HCT116 (cell line): ENCODE measurements around the gene BST1. TPM values are rescaled to one million over a fixed set of nuclear protein-coding genes. Genes with fewer than 3 reads are reported as not detected.

Source experiments
- ATAC-seq: fragments of 200-7000 bp; cut with Tn5 transposase; 2 replicates; pipeline ENCODE4 v1.9.1; 2020; ENCODE audit warnings: mild to moderate bottlenecking, moderate library complexity
- BruUV-seq: library from RNA; stranded (reverse); fragments of 400-500 nt; replicated peaks from 2 replicates; lab custom pipeline; 2021; lab: Mats Ljungman, UMichigan
- CTCF ChIA-PET: fragments of 300-600 bp; sonication (Branson Sonifier 250); formaldehyde crosslinking; loops from one replicate; lab custom pipeline; 2021; ENCODE audit warnings: antibody characterized with exemption; lab: Charles Lee
- POLR2A ChIA-PET: fragments of 300-600, 350-600 bp; sonication (Branson Sonifier 250); formaldehyde crosslinking; loops from one replicate; lab custom pipeline; 2021; ENCODE audit warnings: antibody characterized with exemption; lab: Charles Lee
- RAD21 ChIA-PET, 2 experiments: fragments of 300-600 bp; sonication (Branson Sonifier 250); formaldehyde crosslinking; loops; one replicate each; lab custom pipeline; 2023; ENCODE audit warnings: low total read pairs in 2 of 2; ENCODE audit not compliant: uncharacterized antibody in 2 of 2, unreplicated experiment in 2 of 2, low non-redundant PET in 1 of 2; lab: Charles Lee
- DNase-seq: peaks from one replicate; pipeline ENCODE4 v3.0.0-alpha.2; 2010; ENCODE audit warnings: low read depth, low spot score
- H2AFZ ChIP-seq: fragments of 200-600 bp; shearing (Covaris generic), sonication (generic); 2 replicates; pipeline ENCODE4 v1.6.1; 2017; ENCODE audit warnings: low read depth, mixed run types, mixed read lengths, antibody characterized with exemption, low read length; ENCODE audit not compliant: poor library complexity, severe bottlenecking
- H3K27ac ChIP-seq: 2 replicates; pipeline ENCODE4 v1.5.1; 2012; ENCODE audit warnings: low read depth, low read length
- H3K27me3 ChIP-seq: fragments of 200-600 bp; sonication (generic); 2 replicates; pipeline ENCODE4 v1.6.1; 2016; ENCODE audit warnings: mixed run types, low read length, mixed read lengths; ENCODE audit not compliant: insufficient read depth
- H3K36me3 ChIP-seq, 2 experiments: fragments of 200-500 bp in 1 of 2; fragments of 200-600 bp in 1 of 2; sonication (Bioruptor generic) in 1 of 2; sonication (generic) in 1 of 2; 2 replicates each; pipeline versions ENCODE4 v1.5.1 to v1.6.1; 2014 to 2016; ENCODE audit warnings: low read length in 2 of 2, inconsistent platforms in 1 of 2, mixed read lengths in 1 of 2, mixed run types in 1 of 2; ENCODE audit not compliant: insufficient read depth in 2 of 2, control insufficient read depth in 1 of 2
- H3K4me1 ChIP-seq, 2 experiments: fragments of 200-600 bp in 1 of 2; sonication (generic) in 1 of 2; 2 replicates each; pipeline versions ENCODE4 v1.5.1 to v1.6.1; 2012 to 2017; ENCODE audit warnings: low read length in 2 of 2, inconsistent platforms in 1 of 2, mild to moderate bottlenecking in 1 of 2, mixed read lengths in 1 of 2, mixed run types in 1 of 2, moderate library complexity in 1 of 2; ENCODE audit not compliant: insufficient read depth in 2 of 2, control insufficient read depth in 1 of 2
- H3K4me2 ChIP-seq: fragments of 200-600 bp; sonication (generic); 2 replicates; pipeline ENCODE4 v1.6.1; 2017; ENCODE audit warnings: mixed run types, low read length, mixed read lengths
- H3K4me3 ChIP-seq, 2 experiments: fragments of 200-600 bp in 1 of 2; sonication (generic) in 1 of 2; replicated peaks in 1 of 2; 2 replicates each; pipeline ENCODE4 v1.5.1; 2011 to 2016; ENCODE audit warnings: low read length in 2 of 2, control low read depth in 1 of 2, low read depth in 1 of 2, mild to moderate bottlenecking in 1 of 2, mixed read lengths in 1 of 2, mixed run types in 1 of 2
- H3K79me2 ChIP-seq: fragments of 200-600 bp; sonication (generic); 2 replicates; pipeline ENCODE4 v1.6.1; 2017; ENCODE audit warnings: mild to moderate bottlenecking, mixed run types, low read length, moderate library complexity, mixed read lengths; ENCODE audit not compliant: insufficient read depth
- H3K9ac ChIP-seq: fragments of 200-600 bp; sonication (generic); 2 replicates; pipeline ENCODE4 v1.6.1; 2016; ENCODE audit warnings: low read length, mixed read lengths
- H3K9me2 ChIP-seq: fragments of 200-600 bp; sonication (generic), shearing (Covaris generic); 2 replicates; pipeline ENCODE4 v1.6.1; 2017; ENCODE audit warnings: mixed run types, mild to moderate bottlenecking, moderate library complexity; ENCODE audit not compliant: insufficient read depth
- H3K9me3 ChIP-seq, 2 experiments: fragments of 200-500 bp in 1 of 2; fragments of 200-600 bp in 1 of 2; sonication (Bioruptor generic) in 1 of 2; sonication (generic) in 1 of 2; 2 replicates each; pipeline ENCODE4 v1.6.1; 2014 to 2017; ENCODE audit warnings: low read length in 2 of 2, mixed read lengths in 2 of 2, inconsistent platforms in 1 of 2, low read depth in 1 of 2, mild to moderate bottlenecking in 1 of 2, mixed run types in 1 of 2, moderate library complexity in 1 of 2; ENCODE audit not compliant: control insufficient read depth in 1 of 2, insufficient read depth in 1 of 2
- H4K20me1 ChIP-seq: fragments of 200-600 bp; sonication (generic), shearing (Covaris generic); 2 replicates; pipeline ENCODE4 v1.6.1; 2017; ENCODE audit warnings: mixed run types, mild to moderate bottlenecking, moderate library complexity; ENCODE audit not compliant: insufficient read depth
- EGR1 ChIP-seq: IDR thresholded peaks from 2 replicates; pipeline ENCODE4 v1.6.1; 2012; ENCODE audit warnings: low read depth
- ELF1 ChIP-seq: IDR thresholded peaks from 2 replicates; pipeline ENCODE4 v1.6.1; 2012; ENCODE audit warnings: low read depth, borderline replicate concordance
- EZH2 ChIP-seq: fragments of 200-600 bp; sonication (generic); IDR thresholded peaks from 2 replicates; pipeline ENCODE4 v1.6.1; 2017; ENCODE audit warnings: antibody characterized with exemption, mixed run types
- EZH2phosphoT487 ChIP-seq: fragments of 200-600 bp; IDR thresholded peaks from 2 replicates; pipeline ENCODE4 v1.6.1; 2018; ENCODE audit warnings: antibody characterized with exemption, borderline replicate concordance
- FOSL1 ChIP-seq: IDR thresholded peaks from 2 replicates; pipeline ENCODE4 v1.6.1; 2012; ENCODE audit warnings: low read depth
- JUND ChIP-seq: IDR thresholded peaks from 2 replicates; pipeline ENCODE4 v1.6.1; 2012
- POLR2A ChIP-seq: IDR thresholded peaks from 2 replicates; pipeline ENCODE4 v1.7.0; 2011; ENCODE audit warnings: borderline replicate concordance; ENCODE audit not compliant: insufficient read depth, insufficient read length; ENCODE audit errors: extremely low read depth
- POLR2AphosphoS5 ChIP-seq: IDR thresholded peaks from 2 replicates; pipeline ENCODE4 v1.6.1; 2011; ENCODE audit warnings: mild to moderate bottlenecking, low read depth, low read length, moderate library complexity
- RAD21 ChIP-seq: IDR thresholded peaks from 2 replicates; pipeline ENCODE4 v1.6.1; 2012; ENCODE audit warnings: low read depth, mild to moderate bottlenecking
- SIN3A ChIP-seq: IDR thresholded peaks from 2 replicates; pipeline ENCODE4 v1.6.1; 2012; ENCODE audit warnings: low read depth
- SP1 ChIP-seq: IDR thresholded peaks from 2 replicates; pipeline ENCODE4 v1.6.1; 2012; ENCODE audit warnings: low read depth
- SRF ChIP-seq: IDR thresholded peaks from 2 replicates; pipeline ENCODE4 v1.6.1; 2012; ENCODE audit warnings: low read depth
- YY1 ChIP-seq: IDR thresholded peaks from 2 replicates; pipeline ENCODE4 v1.6.1; 2011; ENCODE audit warnings: low read length, low read depth, moderate library complexity, mild to moderate bottlenecking; ENCODE audit not compliant: insufficient replicate concordance; ENCODE audit errors: extremely low read depth
- ZFX ChIP-seq: fragments of 450-650 bp; IDR thresholded peaks from 2 replicates; pipeline ENCODE4 v1.6.1; 2017
- ZNF274 ChIP-seq: fragments of 200-500 bp; sonication (Bioruptor generic); IDR thresholded peaks from 2 replicates; pipeline ENCODE4 v1.6.1; 2014; ENCODE audit warnings: mild to moderate bottlenecking, low read depth, low read length, inconsistent platforms
- intact Hi-C: fragments of 100-400 bp; cut with micrococcal nuclease; formaldehyde crosslinking; loops from 2 replicates; pipeline ENCODE4 v1.10.0; 2022
- total RNA-seq: library from RNA; stranded (reverse); gene quantifications from one replicate; pipeline ENCODE4 v1.2.1, GENCODE V29; 2021; ENCODE audit not compliant: unreplicated experiment
- TF ChIP-seq, protein P1 (sequence below): IDR thresholded peaks from 2 replicates; pipeline ENCODE4 v1.6.1; 2012
- TF ChIP-seq, protein P2 (sequence below): IDR thresholded peaks from 2 replicates; pipeline ENCODE4 v1.6.1; 2011; ENCODE audit warnings: mild to moderate bottlenecking, low read length, moderate library complexity; ENCODE audit not compliant: insufficient replicate concordance; ENCODE audit errors: extremely low read depth
- TF ChIP-seq, protein P3 (sequence below), 3 experiments: fragments of 200-600 bp in 1 of 3; sonication (generic) in 1 of 3; IDR thresholded peaks in 2 of 3; conservative IDR thresholded peaks in 1 of 3; 2 replicates each; pipeline ENCODE4 v1.5.1; 2012 to 2017; ENCODE audit warnings: low read depth in 2 of 3, low read length in 2 of 3, antibody characterized with exemption in 1 of 3, borderline replicate concordance in 1 of 3, control low read depth in 1 of 3, mild to moderate bottlenecking in 1 of 3, mixed read lengths in 1 of 3, mixed run types in 1 of 3, moderate library complexity in 1 of 3; ENCODE audit not compliant: insufficient read depth in 1 of 3
- TF ChIP-seq, protein P4 (sequence below): IDR thresholded peaks from 2 replicates; pipeline ENCODE4 v1.6.1; 2012
- TF ChIP-seq, protein P5 (sequence below): IDR thresholded peaks from 2 replicates; pipeline ENCODE4 v1.6.1; 2012; ENCODE audit warnings: low read depth

Gene BST1
- total RNA-seq, 1 experiment from 2014 or later, result 0.44 TPM

DNA sequence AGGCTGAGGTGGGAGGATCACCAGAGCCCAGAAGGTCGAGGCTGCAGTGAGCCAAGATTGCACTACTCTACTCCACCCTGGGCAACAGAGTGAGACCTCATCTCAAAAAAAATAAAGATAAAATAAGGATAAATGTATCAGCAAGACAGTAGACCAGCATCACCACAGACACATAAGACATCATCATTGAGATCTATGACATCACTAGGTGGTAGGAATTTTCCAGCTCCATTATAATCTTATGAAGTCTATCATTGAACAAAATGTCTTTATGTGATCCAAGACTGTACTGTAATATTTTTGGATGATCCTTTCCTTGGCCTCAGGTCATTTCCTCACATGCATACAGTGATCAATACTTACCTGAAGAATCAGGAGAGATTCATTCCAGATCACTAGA is 29.5 kb upstream of the BST1 start:
- H3K9me2 ChIP-seq, result no peaks in the 10 kb centered on the region
- TF ChIP-seq FOSL1, result no peak
- no peak for TF ChIP-seq POLR2AphosphoS5
- no peak for TF ChIP-seq ZFX
- TF ChIP-seq POLR2A, result no peak
- TF ChIP-seq JUND, result no peak
- no peak for TF ChIP-seq SRF
- TF ChIP-seq RAD21, result no peak
- no peak for TF ChIP-seq ZNF274
- TF ChIP-seq, protein P1, sequence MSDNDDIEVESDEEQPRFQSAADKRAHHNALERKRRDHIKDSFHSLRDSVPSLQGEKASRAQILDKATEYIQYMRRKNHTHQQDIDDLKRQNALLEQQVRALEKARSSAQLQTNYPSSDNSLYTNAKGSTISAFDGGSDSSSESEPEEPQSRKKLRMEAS, result no peak
- no peak for TF ChIP-seq EGR1
- no peak for TF ChIP-seq EZH2
- no peak for TF ChIP-seq YY1
- TF ChIP-seq, protein P2, sequence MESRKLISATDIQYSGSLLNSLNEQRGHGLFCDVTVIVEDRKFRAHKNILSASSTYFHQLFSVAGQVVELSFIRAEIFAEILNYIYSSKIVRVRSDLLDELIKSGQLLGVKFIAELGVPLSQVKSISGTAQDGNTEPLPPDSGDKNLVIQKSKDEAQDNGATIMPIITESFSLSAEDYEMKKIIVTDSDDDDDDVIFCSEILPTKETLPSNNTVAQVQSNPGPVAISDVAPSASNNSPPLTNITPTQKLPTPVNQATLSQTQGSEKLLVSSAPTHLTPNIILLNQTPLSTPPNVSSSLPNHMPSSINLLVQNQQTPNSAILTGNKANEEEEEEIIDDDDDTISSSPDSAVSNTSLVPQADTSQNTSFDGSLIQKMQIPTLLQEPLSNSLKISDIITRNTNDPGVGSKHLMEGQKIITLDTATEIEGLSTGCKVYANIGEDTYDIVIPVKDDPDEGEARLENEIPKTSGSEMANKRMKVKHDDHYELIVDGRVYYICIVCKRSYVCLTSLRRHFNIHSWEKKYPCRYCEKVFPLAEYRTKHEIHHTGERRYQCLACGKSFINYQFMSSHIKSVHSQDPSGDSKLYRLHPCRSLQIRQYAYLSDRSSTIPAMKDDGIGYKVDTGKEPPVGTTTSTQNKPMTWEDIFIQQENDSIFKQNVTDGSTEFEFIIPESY, result no peak
- no peak for TF ChIP-seq EZH2phosphoT487
- TF ChIP-seq SP1, result no peak
- TF ChIP-seq, protein P3, sequence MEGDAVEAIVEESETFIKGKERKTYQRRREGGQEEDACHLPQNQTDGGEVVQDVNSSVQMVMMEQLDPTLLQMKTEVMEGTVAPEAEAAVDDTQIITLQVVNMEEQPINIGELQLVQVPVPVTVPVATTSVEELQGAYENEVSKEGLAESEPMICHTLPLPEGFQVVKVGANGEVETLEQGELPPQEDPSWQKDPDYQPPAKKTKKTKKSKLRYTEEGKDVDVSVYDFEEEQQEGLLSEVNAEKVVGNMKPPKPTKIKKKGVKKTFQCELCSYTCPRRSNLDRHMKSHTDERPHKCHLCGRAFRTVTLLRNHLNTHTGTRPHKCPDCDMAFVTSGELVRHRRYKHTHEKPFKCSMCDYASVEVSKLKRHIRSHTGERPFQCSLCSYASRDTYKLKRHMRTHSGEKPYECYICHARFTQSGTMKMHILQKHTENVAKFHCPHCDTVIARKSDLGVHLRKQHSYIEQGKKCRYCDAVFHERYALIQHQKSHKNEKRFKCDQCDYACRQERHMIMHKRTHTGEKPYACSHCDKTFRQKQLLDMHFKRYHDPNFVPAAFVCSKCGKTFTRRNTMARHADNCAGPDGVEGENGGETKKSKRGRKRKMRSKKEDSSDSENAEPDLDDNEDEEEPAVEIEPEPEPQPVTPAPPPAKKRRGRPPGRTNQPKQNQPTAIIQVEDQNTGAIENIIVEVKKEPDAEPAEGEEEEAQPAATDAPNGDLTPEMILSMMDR (IDR thresholded peaks at IDR 0.05 in 2 of 3, conservative IDR thresholded peaks at IDR 0.05 in 1 of 3; ENCODE audit: borderline replicate concordance in 1 of 3, insufficient read depth in 1 of 3, low read depth in 2 of 3, low read length in 2 of 3), result no peak
- TF ChIP-seq ELF1, result no peak
- TF ChIP-seq, protein P4, sequence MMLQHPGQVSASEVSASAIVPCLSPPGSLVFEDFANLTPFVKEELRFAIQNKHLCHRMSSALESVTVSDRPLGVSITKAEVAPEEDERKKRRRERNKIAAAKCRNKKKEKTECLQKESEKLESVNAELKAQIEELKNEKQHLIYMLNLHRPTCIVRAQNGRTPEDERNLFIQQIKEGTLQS, result no peak
- no peak for TF ChIP-seq SIN3A
- TF ChIP-seq, protein P5, sequence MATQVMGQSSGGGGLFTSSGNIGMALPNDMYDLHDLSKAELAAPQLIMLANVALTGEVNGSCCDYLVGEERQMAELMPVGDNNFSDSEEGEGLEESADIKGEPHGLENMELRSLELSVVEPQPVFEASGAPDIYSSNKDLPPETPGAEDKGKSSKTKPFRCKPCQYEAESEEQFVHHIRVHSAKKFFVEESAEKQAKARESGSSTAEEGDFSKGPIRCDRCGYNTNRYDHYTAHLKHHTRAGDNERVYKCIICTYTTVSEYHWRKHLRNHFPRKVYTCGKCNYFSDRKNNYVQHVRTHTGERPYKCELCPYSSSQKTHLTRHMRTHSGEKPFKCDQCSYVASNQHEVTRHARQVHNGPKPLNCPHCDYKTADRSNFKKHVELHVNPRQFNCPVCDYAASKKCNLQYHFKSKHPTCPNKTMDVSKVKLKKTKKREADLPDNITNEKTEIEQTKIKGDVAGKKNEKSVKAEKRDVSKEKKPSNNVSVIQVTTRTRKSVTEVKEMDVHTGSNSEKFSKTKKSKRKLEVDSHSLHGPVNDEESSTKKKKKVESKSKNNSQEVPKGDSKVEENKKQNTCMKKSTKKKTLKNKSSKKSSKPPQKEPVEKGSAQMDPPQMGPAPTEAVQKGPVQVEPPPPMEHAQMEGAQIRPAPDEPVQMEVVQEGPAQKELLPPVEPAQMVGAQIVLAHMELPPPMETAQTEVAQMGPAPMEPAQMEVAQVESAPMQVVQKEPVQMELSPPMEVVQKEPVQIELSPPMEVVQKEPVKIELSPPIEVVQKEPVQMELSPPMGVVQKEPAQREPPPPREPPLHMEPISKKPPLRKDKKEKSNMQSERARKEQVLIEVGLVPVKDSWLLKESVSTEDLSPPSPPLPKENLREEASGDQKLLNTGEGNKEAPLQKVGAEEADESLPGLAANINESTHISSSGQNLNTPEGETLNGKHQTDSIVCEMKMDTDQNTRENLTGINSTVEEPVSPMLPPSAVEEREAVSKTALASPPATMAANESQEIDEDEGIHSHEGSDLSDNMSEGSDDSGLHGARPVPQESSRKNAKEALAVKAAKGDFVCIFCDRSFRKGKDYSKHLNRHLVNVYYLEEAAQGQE, result no peak
- no peak overlapping the region for H3K27ac ChIP-seq
- ChIA-PET CTCF (interaction anchor here (1.7 kb wide), 1 partner anchor 8 kb away, joined by 3 read pairs; the partner anchor contains the start of gene FAM200B), RAD21 (no interaction called here), POLR2A (no interaction called here)
- no peaks in the 10 kb centered on the region for H3K27me3 ChIP-seq
- intact Hi-C loops, result no loop called here
- H3K79me2 ChIP-seq, result peaks cover 99% of the 10 kb centered on the region
- H3K4me3 ChIP-seq, result no peak overlapping the region
- no peak overlapping the region for H3K9ac ChIP-seq
- no peak for ATAC-seq
- H4K20me1 ChIP-seq, result no peaks in the 10 kb centered on the region
- H3K9me3 ChIP-seq, result no peaks in the 10 kb centered on the region
- H3K4me2 ChIP-seq, result no peak overlapping the region
- no peaks in the 10 kb centered on the region for H3K36me3 ChIP-seq
- DNase-seq, result no peak
- peaks cover 12 to 29% of the 10 kb centered on the region in 2 experiments for H3K4me1 ChIP-seq
- no TSS peak for BruUV-seq
- no peak overlapping the region for H2AFZ ChIP-seq
